ENCODE measurements around the gene ATG4B. TPM values are rescaled to one million over a fixed set of nuclear protein-coding genes. Genes with fewer than 3 reads are reported as not detected.

ATG4B gene
- total RNA-seq, 2 donors from 2014 or later, result 52.0 to 86.1 TPM

DNA sequence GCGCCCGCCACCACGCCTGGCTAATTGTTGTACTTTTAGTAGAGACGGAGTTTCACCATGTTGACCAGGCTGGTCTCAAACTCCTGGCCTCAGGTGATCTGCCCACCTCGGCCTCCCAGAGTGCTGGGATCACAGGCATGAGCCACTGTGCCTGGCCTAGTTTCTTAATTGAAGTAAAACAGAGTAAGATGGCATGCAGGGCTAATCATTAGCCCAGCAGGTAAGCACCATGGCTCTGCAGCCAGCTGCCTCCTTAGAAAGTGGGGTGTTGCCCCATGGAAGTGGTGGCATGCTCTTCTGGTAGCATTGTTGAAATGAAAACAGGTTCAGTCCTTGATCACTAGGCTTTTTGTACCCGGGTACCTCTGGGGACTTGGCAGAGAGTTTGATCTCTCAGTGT lies 12.4 kb downstream of the ATG4B start:
- ATAC-seq (ENCODE audit: insufficient number of reproducible peaks, low FRiP score, low read depth) (no peak), DNase-seq (ENCODE audit: low spot score) (no peak)
- Histone ChIP-seq H3K9me3 (no peaks in the 10 kb centered on the region), H3K4me3 (no peak overlapping the region), H3K4me1 (ENCODE audit: control insufficient read depth in 1 of 2, low read depth in 2 of 2) (no peaks in the 10 kb centered on the region), H3K27me3 (replicated peaks; ENCODE audit: insufficient read depth) (no peaks in the 10 kb centered on the region), H3K27ac (no peak overlapping the region), H3K36me3 (peaks cover 18% of the 10 kb centered on the region)
- TF ChIP-seq, protein P1, sequence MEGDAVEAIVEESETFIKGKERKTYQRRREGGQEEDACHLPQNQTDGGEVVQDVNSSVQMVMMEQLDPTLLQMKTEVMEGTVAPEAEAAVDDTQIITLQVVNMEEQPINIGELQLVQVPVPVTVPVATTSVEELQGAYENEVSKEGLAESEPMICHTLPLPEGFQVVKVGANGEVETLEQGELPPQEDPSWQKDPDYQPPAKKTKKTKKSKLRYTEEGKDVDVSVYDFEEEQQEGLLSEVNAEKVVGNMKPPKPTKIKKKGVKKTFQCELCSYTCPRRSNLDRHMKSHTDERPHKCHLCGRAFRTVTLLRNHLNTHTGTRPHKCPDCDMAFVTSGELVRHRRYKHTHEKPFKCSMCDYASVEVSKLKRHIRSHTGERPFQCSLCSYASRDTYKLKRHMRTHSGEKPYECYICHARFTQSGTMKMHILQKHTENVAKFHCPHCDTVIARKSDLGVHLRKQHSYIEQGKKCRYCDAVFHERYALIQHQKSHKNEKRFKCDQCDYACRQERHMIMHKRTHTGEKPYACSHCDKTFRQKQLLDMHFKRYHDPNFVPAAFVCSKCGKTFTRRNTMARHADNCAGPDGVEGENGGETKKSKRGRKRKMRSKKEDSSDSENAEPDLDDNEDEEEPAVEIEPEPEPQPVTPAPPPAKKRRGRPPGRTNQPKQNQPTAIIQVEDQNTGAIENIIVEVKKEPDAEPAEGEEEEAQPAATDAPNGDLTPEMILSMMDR (IDR thresholded peaks at IDR 0.05), result no peak

DNA sequence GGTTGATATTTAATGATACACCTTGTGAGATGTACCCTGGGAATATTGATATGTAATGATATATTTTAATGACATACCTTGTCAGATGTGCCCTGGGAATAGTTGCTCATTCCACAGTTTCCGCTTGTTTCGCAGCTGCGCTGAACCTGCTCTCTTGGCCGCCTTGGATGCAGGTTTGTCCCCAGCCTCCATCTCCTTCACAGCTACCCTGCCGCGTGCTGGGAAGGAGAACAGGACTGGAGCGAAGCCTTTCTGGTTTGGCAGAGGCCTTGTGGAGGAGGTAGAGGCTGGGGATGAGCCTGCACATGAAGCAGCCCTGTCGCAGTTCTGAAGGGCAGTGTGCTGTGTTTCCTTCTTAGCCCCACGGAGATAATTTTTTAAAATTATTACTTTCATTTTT lies 14.6 kb downstream of the ATG4B start:
- TF ChIP-seq, protein P1 (IDR thresholded peaks at IDR 0.05), result no peak
- no peak for DNase-seq (ENCODE audit: low spot score)
- Histone ChIP-seq H3K4me1 (ENCODE audit: control insufficient read depth in 1 of 2, low read depth in 2 of 2) (no peaks in the 10 kb centered on the region), H3K9me3 (no peaks in the 10 kb centered on the region), H3K4me3 (no peak overlapping the region), H3K27ac (no peak overlapping the region), H3K27me3 (replicated peaks; ENCODE audit: insufficient read depth) (no peaks in the 10 kb centered on the region), H3K36me3 (peaks cover 34% of the 10 kb centered on the region)
- ATAC-seq (ENCODE audit: insufficient number of reproducible peaks, low FRiP score, low read depth), result no peak

DNA sequence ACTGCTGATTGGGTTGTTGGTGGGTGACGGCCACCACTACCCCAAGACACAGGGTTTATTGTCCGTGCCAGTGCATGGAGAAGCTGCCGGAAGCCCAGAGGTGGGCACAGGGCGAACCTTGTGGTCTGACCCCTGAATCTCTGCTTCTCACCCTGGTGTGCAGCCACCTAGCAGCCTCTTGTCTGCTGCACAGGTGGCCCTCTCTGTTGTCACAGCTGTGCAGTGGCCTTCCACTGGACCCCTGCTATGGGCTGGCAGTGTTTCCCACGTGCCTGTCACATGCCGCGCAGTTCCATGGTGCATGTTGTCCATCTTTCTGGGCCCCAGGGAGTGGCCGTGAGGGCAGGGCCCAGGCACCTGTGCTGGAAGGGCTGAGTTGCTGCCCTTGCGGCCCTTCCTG lies 15.2 kb downstream of the ATG4B start:
- DNase-seq (ENCODE audit: low spot score) (no peak), ATAC-seq (ENCODE audit: insufficient number of reproducible peaks, low FRiP score, low read depth) (no peak)
- Histone ChIP-seq H3K4me1 (ENCODE audit: control insufficient read depth in 1 of 2, low read depth in 2 of 2) (no peaks in the 10 kb centered on the region), H3K36me3 (peaks cover 39% of the 10 kb centered on the region), H3K27me3 (replicated peaks; ENCODE audit: insufficient read depth) (no peaks in the 10 kb centered on the region), H3K9me3 (no peaks in the 10 kb centered on the region), H3K27ac (no peak overlapping the region), H3K4me3 (no peak overlapping the region)
- TF ChIP-seq, protein P1 (IDR thresholded peaks at IDR 0.05), result no peak

DNA sequence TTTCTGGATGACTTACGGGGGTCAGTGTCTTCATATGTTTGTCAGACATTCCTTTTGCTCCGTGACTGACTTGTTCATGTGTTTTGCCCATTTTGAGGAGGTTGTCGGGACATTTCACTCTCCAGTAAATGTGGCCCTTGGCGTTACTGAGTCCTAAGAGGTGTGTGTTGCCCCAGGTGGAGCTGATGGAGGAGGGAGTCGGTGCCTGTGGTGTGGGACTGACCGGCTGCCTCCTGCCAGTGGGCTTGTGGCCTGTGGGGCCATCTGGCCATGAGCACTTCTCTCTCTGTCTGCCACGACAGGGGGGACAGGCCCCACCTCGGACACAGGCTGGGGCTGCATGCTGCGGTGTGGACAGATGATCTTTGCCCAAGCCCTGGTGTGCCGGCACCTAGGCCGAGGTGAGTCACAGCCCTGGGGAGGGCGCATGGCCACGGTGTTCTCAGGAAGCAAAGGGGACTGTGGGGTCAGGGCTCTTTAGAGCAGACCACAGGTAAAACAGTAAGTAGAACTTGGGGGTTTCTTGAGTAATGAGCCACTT lies 15.8 kb downstream of the ATG4B start:
- ATAC-seq (ENCODE audit: insufficient number of reproducible peaks, low FRiP score, low read depth), result no peak
- no peaks in the 10 kb centered on the region for H3K4me1 ChIP-seq (ENCODE audit: control insufficient read depth in 1 of 2, low read depth in 2 of 2)

DNA sequence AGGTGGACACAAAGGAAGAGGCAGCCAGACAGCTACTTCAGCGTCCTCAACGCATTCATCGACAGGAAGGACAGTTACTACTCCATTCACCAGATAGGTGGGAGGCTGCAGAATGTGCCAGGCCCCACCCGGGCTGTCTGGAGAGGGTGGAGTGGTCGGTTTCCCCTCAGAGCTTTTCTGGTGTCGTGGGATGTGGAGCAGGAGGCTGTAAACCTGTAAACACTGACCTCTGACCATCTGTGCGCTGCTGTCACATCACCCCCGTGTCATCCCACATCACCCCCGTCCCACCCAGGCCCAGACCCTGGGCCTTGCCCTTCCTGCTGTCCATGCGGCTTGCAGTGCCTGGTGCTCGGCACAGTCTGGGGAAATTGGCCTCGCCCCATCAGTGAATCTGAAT lies 17.1 kb downstream of the ATG4B start:
- TF ChIP-seq, protein P1 (IDR thresholded peaks at IDR 0.05), result no peak
- ATAC-seq (ENCODE audit: insufficient number of reproducible peaks, low FRiP score, low read depth), result no peak
- H3K36me3 ChIP-seq, result peaks cover 47% of the 10 kb centered on the region

More for the DNA sequence above, 15.8 kb downstream of the ATG4B start:
- Histone ChIP-seq H3K27me3 (replicated peaks; ENCODE audit: insufficient read depth) (no peaks in the 10 kb centered on the region), H3K36me3 (peaks cover 42% of the 10 kb centered on the region), H3K4me3 (no peak overlapping the region), H3K27ac (no peak overlapping the region), H3K9me3 (no peaks in the 10 kb centered on the region)
- TF ChIP-seq, protein P1 (IDR thresholded peaks at IDR 0.05), result no peak
- no peak for DNase-seq (ENCODE audit: low spot score)

More for the DNA sequence above, 17.1 kb downstream of the ATG4B start:
- Histone ChIP-seq H3K4me1 (ENCODE audit: control insufficient read depth in 1 of 2, low read depth in 2 of 2) (no peaks in the 10 kb centered on the region), H3K27me3 (replicated peaks; ENCODE audit: insufficient read depth) (no peaks in the 10 kb centered on the region), H3K9me3 (no peaks in the 10 kb centered on the region), H3K4me3 (no peak overlapping the region), H3K27ac (no peak overlapping the region)
- DNase-seq (ENCODE audit: low spot score), result no peak
